Natural killer cell (primary cell): ENCODE results near the gene COX6A2. TPM values are rescaled to one million over a fixed set of nuclear protein-coding genes. Genes with fewer than 3 reads are reported as not detected.
"Not testable (repeated sequence)": the region's sequence is repeated elsewhere in the genome, so short reads cannot be mapped to it uniquely, and the experiment has no call there.

Experiments used
- ATAC-seq, 3 donors: fragments of 150-1000 bp in 2 of 3; fragments of 200-7000 bp in 1 of 3; cut with Tn5 transposase; 1 replicate in 1 of 3; 2 replicates in 2 of 3; pipeline ENCODE4 v1.10.0; 2021; ENCODE audit warnings: mild to moderate bottlenecking in 2 of 3, moderate library complexity in 2 of 3
- DNase-seq, 2 donors: peaks; one replicate each; pipeline versions ENCODE4 v3.0.0 to v3.0.0-alpha.2; 2013 to 2021; ENCODE audit warnings: mixed read lengths in 1 of 2
- H3K27ac ChIP-seq: one replicate; pipeline ENCODE4 v1.5.1; 2013; ENCODE audit warnings: mild to moderate bottlenecking, low read length
- H3K27me3 ChIP-seq: one replicate; pipeline ENCODE4 v1.6.1; 2013; ENCODE audit warnings: low read length; ENCODE audit not compliant: control insufficient read depth, insufficient read depth
- H3K36me3 ChIP-seq: one replicate; pipeline ENCODE4 v1.6.1; 2013; ENCODE audit warnings: low read length; ENCODE audit not compliant: control insufficient read depth, insufficient read depth
- H3K4me1 ChIP-seq: one replicate; pipeline ENCODE4 v1.6.1; 2013; ENCODE audit warnings: low read length; ENCODE audit not compliant: control insufficient read depth, insufficient read depth
- H3K4me3 ChIP-seq: one replicate; pipeline ENCODE4 v1.5.1; 2013; ENCODE audit warnings: low read length
- H3K9me3 ChIP-seq: one replicate; pipeline ENCODE4 v1.6.1; 2013; ENCODE audit warnings: low read length; ENCODE audit not compliant: control insufficient read depth, insufficient read depth
- H3K27ac Mint-ChIP-seq, 2 donors: one replicate each; pipeline ENCODE4 v1.8.0; 2022; ENCODE audit warnings: mild to moderate bottlenecking in 2 of 2, mixed read lengths in 2 of 2, moderate library complexity in 1 of 2
- H3K27me3 Mint-ChIP-seq, 2 donors: one replicate each; pipeline ENCODE4 v1.8.0; 2022; ENCODE audit warnings: low read depth in 2 of 2, mixed read lengths in 2 of 2
- H3K36me3 Mint-ChIP-seq: one replicate; pipeline ENCODE4 v1.8.0; 2022; ENCODE audit warnings: mixed read lengths
- H3K4me1 Mint-ChIP-seq, 2 donors: one replicate each; pipeline ENCODE4 v1.8.0; 2022; ENCODE audit warnings: mixed read lengths in 2 of 2
- H3K4me3 Mint-ChIP-seq: one replicate; pipeline ENCODE4 v1.8.0; 2022; ENCODE audit warnings: mild to moderate bottlenecking, moderate library complexity, mixed read lengths
- H3K9me3 Mint-ChIP-seq, 2 donors: one replicate each; pipeline ENCODE4 v1.8.0; 2022; ENCODE audit warnings: mixed read lengths in 2 of 2
- WGBS: methylation state at CpG from one replicate; pipeline ENCODE4 v1.1.7; 2013; ENCODE audit warnings: missing lambda C conversion rate; ENCODE audit not compliant: insufficient coverage; 5-methylcytosine and 5-hydroxymethylcytosine counted together
- intact Hi-C: fragments of 100-400 bp; cut with micrococcal nuclease; formaldehyde crosslinking; loops from one replicate; pipeline ENCODE4 v1.14.2; 2022
- total RNA-seq, 4 donors: library from RNA; stranded (reverse); fragments of 120-200 nt in 1 of 4; gene quantifications; one replicate each; pipeline versions ENCODE4 v1.2.3 to v1.2.4, GENCODE V29; 2013 to 2022
- TF ChIP-seq, protein P1 (sequence below): fragments of 200-600 bp; IDR thresholded peaks from one replicate; pipeline ENCODE4 v1.8.0; 2022; ENCODE audit warnings: antibody characterized with exemption

COX6A2 gene
- total RNA-seq, 3 donors from 2014 or later (not counting 1 experiment from before 2014, with no cell fraction given): not detected

DNA sequence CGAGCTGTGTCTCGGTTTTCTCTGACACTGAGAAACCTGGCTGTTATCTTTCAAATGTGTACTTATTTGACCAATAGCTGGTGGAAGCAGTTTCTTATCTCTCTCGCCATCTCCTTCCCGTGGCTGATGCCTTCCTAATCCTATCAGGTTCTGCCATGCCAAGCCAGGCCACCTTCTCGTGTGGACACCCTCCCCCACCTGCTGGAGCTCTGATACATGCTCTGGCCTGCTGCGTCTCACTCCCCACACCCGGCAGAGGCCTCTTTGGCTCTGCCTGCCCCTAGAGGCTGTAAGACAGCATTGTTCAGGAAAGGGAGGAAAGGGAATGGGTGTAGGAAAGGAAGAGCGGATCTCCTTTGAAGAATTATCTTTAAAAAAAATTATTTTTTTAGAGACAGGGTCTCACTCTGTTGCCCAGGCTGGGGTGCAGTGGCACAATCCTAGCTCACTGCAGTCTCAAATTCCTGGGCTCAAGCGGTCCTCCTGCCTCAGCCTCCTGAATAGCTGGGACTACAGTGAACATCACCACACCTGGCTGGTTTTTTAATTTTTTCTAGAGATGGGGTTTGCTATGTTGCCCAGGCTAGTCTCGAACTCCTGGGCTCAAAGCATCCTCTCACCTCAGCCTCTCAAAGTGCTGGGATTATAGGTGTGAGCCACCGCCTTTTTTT, 23.7 kb upstream of the COX6A2 start:
- H3K9me3 ChIP-seq: no peaks in the 10 kb centered on the region
- Mint-ChIP-seq H3K9me3 (no peaks in the 10 kb centered on the region), H3K27me3 (no peaks in the 10 kb centered on the region), H3K36me3 (no peaks in the 10 kb centered on the region), H3K4me1 (peaks cover 28 to 34% of the 10 kb centered on the region in 2 donors), H3K4me3 (no peak overlapping the region), H3K27ac (peak overlapping the region in 1 of 2 donors; percentile 29)
- no peaks in the 10 kb centered on the region for H3K27me3 ChIP-seq
- H3K4me1 ChIP-seq: peaks cover 34% of the 10 kb centered on the region
- TF ChIP-seq, protein P1, sequence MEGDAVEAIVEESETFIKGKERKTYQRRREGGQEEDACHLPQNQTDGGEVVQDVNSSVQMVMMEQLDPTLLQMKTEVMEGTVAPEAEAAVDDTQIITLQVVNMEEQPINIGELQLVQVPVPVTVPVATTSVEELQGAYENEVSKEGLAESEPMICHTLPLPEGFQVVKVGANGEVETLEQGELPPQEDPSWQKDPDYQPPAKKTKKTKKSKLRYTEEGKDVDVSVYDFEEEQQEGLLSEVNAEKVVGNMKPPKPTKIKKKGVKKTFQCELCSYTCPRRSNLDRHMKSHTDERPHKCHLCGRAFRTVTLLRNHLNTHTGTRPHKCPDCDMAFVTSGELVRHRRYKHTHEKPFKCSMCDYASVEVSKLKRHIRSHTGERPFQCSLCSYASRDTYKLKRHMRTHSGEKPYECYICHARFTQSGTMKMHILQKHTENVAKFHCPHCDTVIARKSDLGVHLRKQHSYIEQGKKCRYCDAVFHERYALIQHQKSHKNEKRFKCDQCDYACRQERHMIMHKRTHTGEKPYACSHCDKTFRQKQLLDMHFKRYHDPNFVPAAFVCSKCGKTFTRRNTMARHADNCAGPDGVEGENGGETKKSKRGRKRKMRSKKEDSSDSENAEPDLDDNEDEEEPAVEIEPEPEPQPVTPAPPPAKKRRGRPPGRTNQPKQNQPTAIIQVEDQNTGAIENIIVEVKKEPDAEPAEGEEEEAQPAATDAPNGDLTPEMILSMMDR: no peak
- DNase-seq (no peak), ATAC-seq (peak in 2 of 3 donors; percentile 36 to 57)
- WGBS: 64% methylated on average over 9 of the region's 11 CpGs
- no peak overlapping the region for H3K4me3 ChIP-seq
- intact Hi-C loops: loop anchor here (10.0 kb wide), 1 partner anchor 263 kb away; a partner anchor contains a TSS
- peaks cover 2% of the 10 kb centered on the region for H3K36me3 ChIP-seq
- H3K27ac ChIP-seq: no peak overlapping the region

GRCh38 chr16:31451201-31451600, 23.0 kb upstream of the COX6A2 start:
- no peak overlapping the region for H3K4me3 Mint-ChIP-seq
- 85% methylated on average over 5 of the region's 5 CpGs for WGBS
- H3K27me3 ChIP-seq: no peaks in the 10 kb centered on the region
- no peaks in the 10 kb centered on the region for H3K27me3 Mint-ChIP-seq
- no peak overlapping the region for H3K27ac ChIP-seq
- H3K4me1 Mint-ChIP-seq: peaks cover 28 to 34% of the 10 kb centered on the region in 2 donors
- TF ChIP-seq, protein P1: no peak
- intact Hi-C loops: loop anchor here (10.0 kb wide), 1 partner anchor 264 kb away; a partner anchor contains a TSS
- no peak for ATAC-seq
- H3K9me3 ChIP-seq: no peaks in the 10 kb centered on the region
- H3K36me3 ChIP-seq: no peaks in the 10 kb centered on the region
- no peaks in the 10 kb centered on the region for H3K36me3 Mint-ChIP-seq
- H3K9me3 Mint-ChIP-seq: no peaks in the 10 kb centered on the region
- peak overlapping the region in 1 of 2 donors; percentile 29 for H3K27ac Mint-ChIP-seq
- no peak for DNase-seq
- no peak overlapping the region for H3K4me3 ChIP-seq
- peaks cover 28% of the 10 kb centered on the region for H3K4me1 ChIP-seq

DNA sequence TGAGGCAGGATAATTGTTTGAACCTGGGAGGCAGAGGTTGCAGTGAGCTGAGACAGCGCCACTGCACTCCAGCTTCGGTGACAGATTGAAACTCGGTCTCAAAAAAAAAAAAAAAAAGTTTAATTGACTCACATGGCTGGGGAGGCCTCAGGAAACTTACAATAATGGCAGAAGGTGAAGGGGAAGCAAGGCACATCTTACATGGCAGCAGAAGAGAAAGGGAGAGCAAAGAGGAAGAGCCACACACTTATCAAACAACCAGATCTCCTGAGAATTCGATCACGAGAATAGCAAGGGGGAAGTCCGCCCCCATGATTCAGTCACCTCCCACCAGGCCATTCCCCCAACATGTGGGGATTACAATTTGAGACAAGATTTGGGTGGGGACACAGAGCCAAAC, 17.8 kb upstream of the COX6A2 start:
- H3K9me3 ChIP-seq, H3K36me3 Mint-ChIP-seq, H3K4me1 ChIP-seq, DNase-seq, H3K27ac ChIP-seq, H3K9me3 Mint-ChIP-seq, intact Hi-C loops, H3K27me3 ChIP-seq, H3K36me3 ChIP-seq, ATAC-seq, H3K27ac Mint-ChIP-seq, H3K27me3 Mint-ChIP-seq, H3K4me3 Mint-ChIP-seq, H3K4me3 ChIP-seq: not testable (repeated sequence)
- peaks cover 3 to 21% of the 10 kb centered on the region in 2 donors for H3K4me1 Mint-ChIP-seq
- WGBS: 97% methylated on average over 3 of the region's 6 CpGs

DNA sequence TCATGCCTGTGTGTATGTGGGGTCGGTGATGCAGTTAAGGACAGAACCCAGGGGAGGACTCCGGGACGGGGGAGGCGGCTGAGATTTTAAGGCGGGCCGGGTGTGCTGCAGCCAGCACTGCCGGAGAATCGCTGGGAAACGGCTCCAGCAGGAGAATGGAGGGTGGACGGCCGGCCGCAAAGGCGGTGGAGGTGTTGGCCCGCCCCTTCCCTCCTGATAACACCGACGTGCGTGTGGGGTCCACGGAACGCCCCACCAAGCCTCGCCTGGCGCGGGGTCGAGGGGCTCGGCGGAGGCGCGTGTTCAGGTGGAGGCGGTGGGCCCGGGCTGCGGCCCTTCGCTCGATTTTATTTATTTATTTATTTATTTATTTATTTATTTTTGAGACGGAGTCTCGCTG, 13.8 kb upstream of the COX6A2 start:
- Histone ChIP-seq H3K27me3 (no peaks in the 10 kb centered on the region), H3K36me3 (no peaks in the 10 kb centered on the region), H3K4me1 (peaks cover 10% of the 10 kb centered on the region), H3K27ac (no peak overlapping the region), H3K4me3 (no peak overlapping the region), H3K9me3 (no peaks in the 10 kb centered on the region)
- Mint-ChIP-seq H3K27ac (peak overlapping the region in 1 of 2 donors; percentile 53), H3K4me3 (peak overlapping the region; percentile 89), H3K27me3 (no peaks in the 10 kb centered on the region), H3K36me3 (no peaks in the 10 kb centered on the region), H3K4me1 (peaks cover 14 to 36% of the 10 kb centered on the region in 2 donors), H3K9me3 (no peaks in the 10 kb centered on the region)
- DNase-seq (no peak), ATAC-seq (no peak)
- WGBS: 80% methylated on average over 28 of the region's 34 CpGs
- intact Hi-C loops: loop anchor here (2.0 to 5.0 kb wide), 5 partner anchors 55 to 457 kb away; partner anchors contain the start of genes HSD3B7 and PYCARD
- TF ChIP-seq, protein P1: no peak
